ENCODE data around the gene TICAM2. TPM values are rescaled to one million over a fixed set of nuclear protein-coding genes. Genes with fewer than 3 reads are reported as not detected.

TICAM2 gene
- total RNA-seq, 1 experiment from 2014 or later, result 1.0 TPM

DNA sequence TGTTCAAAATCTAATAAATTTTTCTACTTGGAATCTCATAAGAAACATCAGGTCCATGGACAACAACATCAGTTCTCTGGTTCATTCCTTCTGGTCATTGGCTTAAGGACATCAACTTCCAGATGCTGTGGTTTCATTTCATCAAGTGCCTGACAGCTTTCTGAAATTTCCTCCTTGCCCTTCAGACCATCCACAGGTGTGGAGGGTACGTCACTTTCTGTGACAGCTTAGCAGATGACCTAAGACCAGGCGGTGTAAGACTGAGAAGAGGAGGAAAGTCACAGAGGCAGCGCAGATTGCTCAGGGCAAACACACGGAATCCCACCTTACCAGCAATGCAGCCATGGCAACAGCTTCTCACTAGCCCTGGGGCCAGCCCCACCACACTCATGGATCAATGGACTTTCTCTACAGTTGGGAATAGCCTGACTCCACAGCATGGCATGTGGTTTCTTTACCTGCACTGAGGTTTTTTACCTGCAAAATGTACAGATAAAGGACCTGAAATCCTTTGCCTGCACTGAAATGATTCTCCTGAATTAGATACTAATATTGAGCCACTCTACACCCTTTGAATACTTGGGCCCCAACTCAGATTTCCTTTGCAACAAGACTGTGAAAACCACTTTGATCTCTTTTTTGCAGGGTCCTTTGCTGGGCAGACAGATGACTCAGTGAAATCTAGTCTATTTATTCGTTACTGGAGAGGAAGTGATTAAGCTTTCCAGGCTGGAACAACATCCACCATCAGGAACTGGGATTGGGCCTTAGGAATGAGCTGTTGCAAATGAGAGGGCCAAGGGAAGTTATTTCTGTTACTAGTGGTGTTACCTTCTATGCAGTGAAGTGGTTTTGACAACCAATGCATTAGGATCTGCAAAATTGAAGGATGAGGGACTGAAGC lies 26.9 kb downstream of the TICAM2 start:
- CTCF ChIA-PET, result interaction anchor here (0.6 to 2.3 kb wide), 43 partner anchors 10 to 502 kb away, joined by 3 to 73 read pairs (median 5); partner anchors contain the start of genes CCDC112, CDO1, FEM1C and LVRN
- H3K4me3 Mint-ChIP-seq, result no peak overlapping the region
- H3K4me1 Mint-ChIP-seq, result peaks cover 13% of the 10 kb centered on the region
- H3K36me3 Mint-ChIP-seq, result peaks cover 4% of the 10 kb centered on the region
- H3K27ac Mint-ChIP-seq, result no peak overlapping the region
- TF ChIP-seq, protein P1, sequence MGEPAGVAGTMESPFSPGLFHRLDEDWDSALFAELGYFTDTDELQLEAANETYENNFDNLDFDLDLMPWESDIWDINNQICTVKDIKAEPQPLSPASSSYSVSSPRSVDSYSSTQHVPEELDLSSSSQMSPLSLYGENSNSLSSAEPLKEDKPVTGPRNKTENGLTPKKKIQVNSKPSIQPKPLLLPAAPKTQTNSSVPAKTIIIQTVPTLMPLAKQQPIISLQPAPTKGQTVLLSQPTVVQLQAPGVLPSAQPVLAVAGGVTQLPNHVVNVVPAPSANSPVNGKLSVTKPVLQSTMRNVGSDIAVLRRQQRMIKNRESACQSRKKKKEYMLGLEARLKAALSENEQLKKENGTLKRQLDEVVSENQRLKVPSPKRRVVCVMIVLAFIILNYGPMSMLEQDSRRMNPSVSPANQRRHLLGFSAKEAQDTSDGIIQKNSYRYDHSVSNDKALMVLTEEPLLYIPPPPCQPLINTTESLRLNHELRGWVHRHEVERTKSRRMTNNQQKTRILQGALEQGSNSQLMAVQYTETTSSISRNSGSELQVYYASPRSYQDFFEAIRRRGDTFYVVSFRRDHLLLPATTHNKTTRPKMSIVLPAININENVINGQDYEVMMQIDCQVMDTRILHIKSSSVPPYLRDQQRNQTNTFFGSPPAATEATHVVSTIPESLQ (CRISPR knock-in tag; IDR thresholded peaks at IDR 0.05), result no peak
- TF ChIP-seq ELF4 (CRISPR knock-in tag; IDR thresholded peaks at IDR 0.05; ENCODE audit: low read depth) (no peak), NR2C2 (CRISPR knock-in tag; IDR thresholded peaks at IDR 0.05) (no peak), ATF1 (CRISPR knock-in tag; IDR thresholded peaks at IDR 0.05) (no peak), MYBL2 (CRISPR knock-in tag; IDR thresholded peaks at IDR 0.05) (no peak), RORB (CRISPR knock-in tag; IDR thresholded peaks at IDR 0.05) (no peak), CREM (CRISPR knock-in tag; IDR thresholded peaks at IDR 0.05) (no peak), GRHL2 (CRISPR knock-in tag; IDR thresholded peaks at IDR 0.05; ENCODE audit: insufficient replicate concordance, severe bottlenecking) (no peak), TP53 (CRISPR knock-in tag; IDR thresholded peaks at IDR 0.05) (no peak), ZNF423 (CRISPR knock-in tag; IDR thresholded peaks at IDR 0.05) (no peak), NFATC4 (CRISPR knock-in tag; IDR thresholded peaks at IDR 0.05) (no peak)
- TF ChIP-seq, protein P2, sequence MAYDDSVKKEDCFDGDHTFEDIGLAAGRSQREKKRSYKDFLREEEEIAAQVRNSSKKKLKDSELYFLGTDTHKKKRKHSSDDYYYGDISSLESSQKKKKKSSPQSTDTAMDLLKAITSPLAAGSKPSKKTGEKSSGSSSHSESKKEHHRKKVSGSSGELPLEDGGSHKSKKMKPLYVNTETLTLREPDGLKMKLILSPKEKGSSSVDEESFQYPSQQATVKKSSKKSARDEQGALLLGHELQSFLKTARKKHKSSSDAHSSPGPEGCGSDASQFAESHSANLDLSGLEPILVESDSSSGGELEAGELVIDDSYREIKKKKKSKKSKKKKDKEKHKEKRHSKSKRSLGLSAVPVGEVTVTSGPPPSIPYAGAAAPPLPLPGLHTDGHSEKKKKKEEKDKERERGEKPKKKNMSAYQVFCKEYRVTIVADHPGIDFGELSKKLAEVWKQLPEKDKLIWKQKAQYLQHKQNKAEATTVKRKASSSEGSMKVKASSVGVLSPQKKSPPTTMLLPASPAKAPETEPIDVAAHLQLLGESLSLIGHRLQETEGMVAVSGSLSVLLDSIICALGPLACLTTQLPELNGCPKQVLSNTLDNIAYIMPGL (CRISPR knock-in tag; IDR thresholded peaks at IDR 0.05), result no peak
- TF ChIP-seq, protein P3, sequence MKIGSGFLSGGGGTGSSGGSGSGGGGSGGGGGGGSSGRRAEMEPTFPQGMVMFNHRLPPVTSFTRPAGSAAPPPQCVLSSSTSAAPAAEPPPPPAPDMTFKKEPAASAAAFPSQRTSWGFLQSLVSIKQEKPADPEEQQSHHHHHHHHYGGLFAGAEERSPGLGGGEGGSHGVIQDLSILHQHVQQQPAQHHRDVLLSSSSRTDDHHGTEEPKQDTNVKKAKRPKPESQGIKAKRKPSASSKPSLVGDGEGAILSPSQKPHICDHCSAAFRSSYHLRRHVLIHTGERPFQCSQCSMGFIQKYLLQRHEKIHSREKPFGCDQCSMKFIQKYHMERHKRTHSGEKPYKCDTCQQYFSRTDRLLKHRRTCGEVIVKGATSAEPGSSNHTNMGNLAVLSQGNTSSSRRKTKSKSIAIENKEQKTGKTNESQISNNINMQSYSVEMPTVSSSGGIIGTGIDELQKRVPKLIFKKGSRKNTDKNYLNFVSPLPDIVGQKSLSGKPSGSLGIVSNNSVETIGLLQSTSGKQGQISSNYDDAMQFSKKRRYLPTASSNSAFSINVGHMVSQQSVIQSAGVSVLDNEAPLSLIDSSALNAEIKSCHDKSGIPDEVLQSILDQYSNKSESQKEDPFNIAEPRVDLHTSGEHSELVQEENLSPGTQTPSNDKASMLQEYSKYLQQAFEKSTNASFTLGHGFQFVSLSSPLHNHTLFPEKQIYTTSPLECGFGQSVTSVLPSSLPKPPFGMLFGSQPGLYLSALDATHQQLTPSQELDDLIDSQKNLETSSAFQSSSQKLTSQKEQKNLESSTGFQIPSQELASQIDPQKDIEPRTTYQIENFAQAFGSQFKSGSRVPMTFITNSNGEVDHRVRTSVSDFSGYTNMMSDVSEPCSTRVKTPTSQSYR (CRISPR knock-in tag; IDR thresholded peaks at IDR 0.05), result no peak
- TF ChIP-seq, protein P4, sequence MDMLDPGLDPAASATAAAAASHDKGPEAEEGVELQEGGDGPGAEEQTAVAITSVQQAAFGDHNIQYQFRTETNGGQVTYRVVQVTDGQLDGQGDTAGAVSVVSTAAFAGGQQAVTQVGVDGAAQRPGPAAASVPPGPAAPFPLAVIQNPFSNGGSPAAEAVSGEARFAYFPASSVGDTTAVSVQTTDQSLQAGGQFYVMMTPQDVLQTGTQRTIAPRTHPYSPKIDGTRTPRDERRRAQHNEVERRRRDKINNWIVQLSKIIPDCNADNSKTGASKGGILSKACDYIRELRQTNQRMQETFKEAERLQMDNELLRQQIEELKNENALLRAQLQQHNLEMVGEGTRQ (CRISPR knock-in tag; IDR thresholded peaks at IDR 0.05), result no peak
- TF ChIP-seq, protein P5, sequence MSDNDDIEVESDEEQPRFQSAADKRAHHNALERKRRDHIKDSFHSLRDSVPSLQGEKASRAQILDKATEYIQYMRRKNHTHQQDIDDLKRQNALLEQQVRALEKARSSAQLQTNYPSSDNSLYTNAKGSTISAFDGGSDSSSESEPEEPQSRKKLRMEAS (CRISPR knock-in tag; IDR thresholded peaks at IDR 0.05), result no peak
- TF ChIP-seq, protein P6, sequence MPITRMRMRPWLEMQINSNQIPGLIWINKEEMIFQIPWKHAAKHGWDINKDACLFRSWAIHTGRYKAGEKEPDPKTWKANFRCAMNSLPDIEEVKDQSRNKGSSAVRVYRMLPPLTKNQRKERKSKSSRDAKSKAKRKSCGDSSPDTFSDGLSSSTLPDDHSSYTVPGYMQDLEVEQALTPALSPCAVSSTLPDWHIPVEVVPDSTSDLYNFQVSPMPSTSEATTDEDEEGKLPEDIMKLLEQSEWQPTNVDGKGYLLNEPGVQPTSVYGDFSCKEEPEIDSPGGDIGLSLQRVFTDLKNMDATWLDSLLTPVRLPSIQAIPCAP (CRISPR knock-in tag; IDR thresholded peaks at IDR 0.05), result no peak
- POLR2A ChIA-PET, result interaction anchor here (0.7 kb wide), 1 partner anchor 263 kb away, joined by 3 read pairs; no protein-coding TSS in a partner anchor
- no peaks in the 10 kb centered on the region for H3K27me3 Mint-ChIP-seq (ENCODE audit: low read depth)
- H3K9me3 Mint-ChIP-seq, result peaks cover 12% of the 10 kb centered on the region
- ATAC-seq (no peak), DNase-seq (ENCODE audit: low spot score) (no peak)
